NCI-H1436 treated with DMSO at 0.1 percent for 48 hours (cell line): Measurements from ENCODE around the gene ME3.
"Not testable (repeated sequence)": the region's sequence is repeated elsewhere in the genome, so short reads cannot be mapped to it uniquely, and the experiment has no call there.

Source experiments
- DNase-seq: peaks from one replicate; lab custom pipeline; 2025; lab: John Stamatoyannopoulos, UW

The ME3 gene

DNA sequence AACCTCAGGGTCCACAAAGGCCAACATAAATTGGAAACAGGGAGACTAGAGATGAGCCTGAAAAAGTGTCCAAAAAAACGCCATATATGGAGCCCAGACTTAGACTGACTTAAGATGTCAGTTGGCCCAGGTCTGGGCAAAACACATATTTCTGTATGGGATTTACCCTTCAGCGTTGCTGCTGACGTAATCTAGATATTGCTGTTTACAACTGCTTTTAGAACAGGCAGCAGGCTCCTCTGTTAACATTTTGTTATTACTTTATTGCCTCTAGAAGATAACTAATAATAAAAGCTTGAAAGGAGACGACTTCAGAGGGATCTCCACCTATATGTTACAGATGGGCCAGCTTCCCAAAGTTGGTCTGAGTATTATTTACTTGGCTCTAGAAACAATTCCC lies 8.7 kb downstream of the ME3 start:
- DNase-seq: no peak

DNA sequence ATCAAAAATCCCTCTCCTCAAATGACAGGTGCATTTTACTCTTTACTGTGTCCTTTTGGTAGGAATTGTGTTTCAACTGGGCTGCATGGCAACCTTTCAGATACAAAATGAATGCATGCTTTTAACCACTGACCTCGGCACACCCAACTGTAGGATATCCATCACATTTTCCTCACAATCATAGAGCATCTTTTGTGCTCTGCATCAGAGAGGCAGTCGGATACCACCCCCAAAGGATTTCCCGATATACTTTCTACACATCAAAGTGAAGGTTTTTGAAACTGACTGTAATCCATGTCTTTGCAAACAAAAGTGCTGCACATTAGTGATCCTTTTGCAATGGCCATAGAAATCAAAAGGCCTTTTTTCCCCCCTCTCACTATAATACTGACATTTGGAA lies 9.1 kb downstream of the ME3 start:
- DNase-seq: no peak

GRCh38 chr11:86660736-86661135 lies 11.7 kb downstream of the ME3 start:
- no peak for DNase-seq

- DNase-seq: no peak
Observed at GRCh38 chr11:86660088-86660487, 12.3 kb downstream of the ME3 start.

DNA sequence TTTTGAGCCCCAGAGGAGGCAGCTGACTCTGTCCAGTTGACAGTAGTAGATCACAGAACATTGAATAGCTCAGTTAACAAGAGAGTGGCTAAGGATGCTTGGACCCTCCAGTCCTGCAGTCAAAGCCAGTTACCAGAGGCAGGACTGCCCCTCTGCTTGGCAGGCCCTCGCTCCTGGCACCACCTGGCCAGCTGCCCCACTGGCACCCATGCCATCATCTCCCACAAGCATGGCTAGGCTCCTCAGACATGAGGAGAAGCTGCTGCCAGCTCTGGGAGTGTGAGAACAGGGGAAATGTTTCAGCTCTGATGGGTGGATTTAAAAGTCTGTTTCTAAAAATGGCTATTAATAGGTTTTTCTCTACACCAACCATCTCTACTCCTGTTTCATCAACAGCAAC lies 13.9 kb downstream of the ME3 start:
- no peak for DNase-seq

GRCh38 chr11:86645212-86645611 lies 27.2 kb downstream of the ME3 start:
- not testable (repeated sequence) for DNase-seq

DNA sequence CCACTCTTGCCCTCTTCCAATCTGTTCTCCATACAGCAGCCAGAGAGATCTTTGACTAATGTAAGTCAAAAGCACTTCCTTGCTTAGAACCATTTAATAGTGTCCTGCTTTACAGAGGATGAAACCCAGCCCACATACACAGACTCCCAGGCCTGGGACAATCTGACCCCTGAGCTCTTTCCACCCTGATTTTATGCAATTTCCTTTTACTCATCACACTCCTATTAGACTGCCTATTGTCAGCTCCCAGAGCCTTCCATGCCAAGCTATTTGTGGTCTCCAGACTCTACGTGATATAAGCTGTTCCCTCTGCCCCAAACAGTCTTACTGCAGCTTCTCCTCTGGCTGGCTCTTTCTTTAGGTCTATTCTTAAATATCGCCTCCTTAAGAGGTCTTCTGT lies 28.1 kb downstream of the ME3 start:
- DNase-seq: no peak

GRCh38 chr11:86641537-86642261 lies 30.7 kb downstream of the ME3 start:
- DNase-seq: no peak

GRCh38 chr11:86639137-86639536 lies 33.3 kb downstream of the ME3 start:
- no peak for DNase-seq

DNA sequence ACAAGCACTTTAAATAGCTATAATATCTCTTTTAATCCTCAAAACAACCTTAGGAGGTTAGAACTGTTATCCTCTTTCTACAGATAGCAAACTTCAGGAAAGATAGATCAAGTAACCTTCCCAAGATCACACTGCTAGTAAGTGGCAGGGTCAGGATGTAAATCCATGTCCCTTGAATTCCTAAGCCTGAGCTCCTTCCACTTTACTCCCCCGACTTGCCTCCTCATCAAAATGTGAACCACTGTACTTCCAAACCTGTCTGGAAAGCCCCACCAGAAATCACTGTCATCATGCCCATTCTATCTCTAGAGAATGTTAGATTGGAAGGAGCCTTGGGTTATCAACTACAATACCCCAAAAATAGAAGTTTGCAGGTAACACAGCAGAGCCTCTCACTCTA lies 33.7 kb downstream of the ME3 start:
- DNase-seq: no peak

GRCh38 chr11:86637988-86638387 lies 34.4 kb downstream of the ME3 start:
- no peak for DNase-seq

- DNase-seq: no peak
Observed at GRCh38 chr11:86636275-86636674, 36.1 kb downstream of the ME3 start.

GRCh38 chr11:86632499-86633269 lies 39.7 kb downstream of the ME3 start:
- DNase-seq: no peak

DNA sequence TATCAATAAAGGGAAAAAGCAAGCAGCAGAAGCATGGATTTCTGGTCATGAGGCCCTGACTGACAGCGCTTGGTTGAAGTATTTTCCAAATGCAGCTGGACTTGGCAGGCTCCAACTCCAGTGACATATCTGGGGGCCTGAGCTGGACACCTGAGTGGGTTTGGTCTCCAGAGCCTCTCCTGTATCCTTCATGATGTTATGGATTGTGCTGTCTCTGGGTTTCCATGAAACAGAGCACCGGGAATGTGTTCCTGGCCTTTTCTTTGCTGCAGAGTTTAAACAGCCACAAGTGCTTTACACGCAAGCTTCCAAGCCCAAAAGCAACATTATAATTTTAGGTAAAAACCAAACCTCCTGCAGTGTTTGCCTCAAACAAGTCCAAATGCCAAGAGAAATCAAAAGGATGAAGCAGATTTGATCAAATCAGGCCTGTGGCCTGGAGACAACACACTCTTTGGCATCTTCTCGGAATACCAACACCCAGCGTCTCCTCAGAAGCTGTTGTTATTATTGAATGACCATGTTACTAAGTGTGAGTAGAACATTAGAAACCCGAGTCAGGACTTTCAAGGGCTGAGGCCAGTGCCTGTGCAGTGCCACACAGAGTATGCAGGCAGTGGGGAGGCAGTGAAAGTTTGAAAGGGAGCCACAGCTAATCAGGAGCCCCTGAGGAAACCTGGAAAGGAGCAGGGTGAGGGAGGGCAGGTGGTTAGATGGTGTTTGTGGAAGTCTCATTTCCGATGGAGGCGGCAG lies 42.0 kb downstream of the ME3 start:
- no peak for DNase-seq

DNA sequence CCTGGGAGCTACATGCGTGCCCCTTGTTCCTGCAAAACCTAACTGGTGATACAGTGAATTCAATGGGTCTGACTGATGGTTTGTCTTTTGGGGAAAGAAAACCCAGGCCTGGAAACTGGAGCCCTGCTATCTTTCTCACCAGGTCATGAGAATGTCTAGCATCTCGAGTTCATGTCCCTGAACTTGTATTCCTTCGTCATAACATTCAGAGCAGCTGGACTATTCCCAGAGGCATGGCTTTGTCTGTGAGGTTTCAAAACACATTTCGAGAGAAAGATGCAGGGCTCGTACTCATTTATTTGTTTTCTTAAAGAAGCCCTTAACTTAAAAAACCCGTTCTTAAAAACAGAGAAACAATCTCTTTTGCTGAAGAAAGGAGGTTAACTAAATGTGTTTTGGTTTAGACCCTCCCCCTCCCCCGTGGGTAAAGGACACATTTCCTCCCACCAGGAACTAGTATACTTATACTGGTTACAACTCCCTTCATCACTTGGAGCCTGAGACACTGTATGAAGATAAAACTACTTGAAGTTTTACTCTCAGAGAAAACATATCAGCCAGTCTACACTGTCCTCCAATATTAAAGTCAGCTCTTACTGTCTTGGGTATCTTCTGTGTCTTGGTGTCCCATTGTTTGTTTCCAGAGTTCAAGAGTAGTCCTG lies 43.2 kb downstream of the ME3 start:
- no peak for DNase-seq

DNA sequence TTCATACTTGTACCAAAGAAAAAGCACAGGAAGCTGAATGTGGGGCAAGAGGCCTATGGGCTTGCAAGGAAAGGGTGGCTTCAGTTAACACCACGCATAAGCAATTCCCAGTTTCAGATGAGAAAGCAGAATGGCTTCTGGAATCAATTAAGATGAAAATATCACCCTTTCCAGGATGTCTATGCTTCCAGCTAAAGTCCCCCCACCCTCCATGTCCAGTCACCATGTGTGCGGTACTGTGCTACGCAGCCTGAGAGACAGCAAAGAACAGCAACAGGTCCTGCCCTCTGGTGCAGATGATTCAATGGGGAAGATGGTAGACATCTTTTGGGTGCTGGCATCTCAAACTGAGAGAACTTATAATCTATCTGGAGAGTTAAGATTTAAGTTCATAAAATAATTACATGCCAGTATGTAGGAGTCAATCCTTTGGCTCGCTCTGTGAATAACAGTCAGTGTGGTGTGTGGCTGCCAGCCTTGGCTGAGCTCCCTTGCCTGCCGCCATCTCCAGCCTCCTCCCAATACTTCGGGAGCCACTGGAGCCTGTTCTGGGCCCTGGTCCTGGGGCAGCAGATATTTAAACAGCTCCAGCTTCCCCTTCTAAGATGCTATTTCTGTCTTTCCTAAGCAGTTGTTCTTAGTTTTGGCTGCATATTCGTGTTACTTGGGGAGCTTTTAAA lies 44.5 kb downstream of the ME3 start:
- no peak for DNase-seq

DNA sequence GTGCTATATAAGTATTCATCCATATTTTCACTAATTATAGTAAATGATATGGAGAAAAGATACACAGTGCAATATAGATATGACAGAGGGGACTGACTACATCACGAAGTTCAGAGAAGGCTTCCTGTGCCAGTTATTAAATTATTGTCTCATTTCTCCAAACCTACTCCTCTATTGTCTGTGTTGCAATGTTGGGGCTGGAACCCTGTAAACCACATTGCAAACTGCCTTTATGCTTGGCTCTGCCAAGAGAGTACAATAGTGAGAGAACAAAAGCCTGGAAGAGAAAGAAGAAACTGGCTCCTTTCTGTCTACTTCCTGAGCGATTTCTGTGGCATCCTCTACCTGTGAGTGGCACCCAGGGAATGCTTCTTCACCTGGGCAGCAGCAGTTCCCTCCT lies 46.4 kb downstream of the ME3 start:
- no peak for DNase-seq

DNA sequence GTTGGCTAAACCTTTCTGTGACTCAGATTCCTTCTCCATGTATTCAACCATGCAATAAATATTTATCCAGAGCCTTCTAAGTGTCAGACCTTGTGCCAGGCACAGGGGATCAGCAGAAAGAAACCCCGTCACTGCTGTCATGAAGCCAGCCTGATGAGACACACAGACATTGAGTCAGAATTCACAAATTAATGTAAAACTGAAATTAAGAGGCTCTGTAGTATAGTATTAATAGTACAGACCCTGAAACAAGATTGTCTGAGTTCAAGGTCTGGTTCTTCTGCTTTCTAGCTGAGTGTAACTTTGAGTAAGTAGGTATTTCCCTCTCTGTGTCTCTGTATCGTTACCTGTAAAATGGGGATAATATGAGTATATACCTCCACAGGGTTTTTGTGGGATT lies 46.9 kb downstream of the ME3 start:
- no peak for DNase-seq

GRCh38 chr11:86624366-86624765 lies 48.0 kb downstream of the ME3 start:
- no peak for DNase-seq

DNA sequence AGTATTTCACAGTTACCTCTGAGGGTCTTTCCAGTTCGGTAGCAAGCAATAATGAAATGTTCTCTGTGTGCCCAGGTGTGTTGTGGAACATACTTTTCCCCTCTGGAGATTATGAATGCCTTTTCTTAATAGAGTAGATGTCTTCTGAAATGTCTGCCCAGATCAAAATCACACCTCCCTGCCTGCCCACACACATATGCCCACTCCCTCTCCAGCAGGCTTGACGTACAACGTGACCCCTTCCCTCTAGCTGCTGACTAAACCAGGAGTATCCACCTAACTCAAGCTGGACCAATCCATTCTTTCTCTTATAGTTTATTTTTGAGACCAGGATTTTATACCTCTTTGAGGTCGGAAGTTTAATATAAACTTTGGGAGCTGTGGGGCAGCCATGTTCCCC lies 48.7 kb downstream of the ME3 start:
- no peak for DNase-seq

DNA sequence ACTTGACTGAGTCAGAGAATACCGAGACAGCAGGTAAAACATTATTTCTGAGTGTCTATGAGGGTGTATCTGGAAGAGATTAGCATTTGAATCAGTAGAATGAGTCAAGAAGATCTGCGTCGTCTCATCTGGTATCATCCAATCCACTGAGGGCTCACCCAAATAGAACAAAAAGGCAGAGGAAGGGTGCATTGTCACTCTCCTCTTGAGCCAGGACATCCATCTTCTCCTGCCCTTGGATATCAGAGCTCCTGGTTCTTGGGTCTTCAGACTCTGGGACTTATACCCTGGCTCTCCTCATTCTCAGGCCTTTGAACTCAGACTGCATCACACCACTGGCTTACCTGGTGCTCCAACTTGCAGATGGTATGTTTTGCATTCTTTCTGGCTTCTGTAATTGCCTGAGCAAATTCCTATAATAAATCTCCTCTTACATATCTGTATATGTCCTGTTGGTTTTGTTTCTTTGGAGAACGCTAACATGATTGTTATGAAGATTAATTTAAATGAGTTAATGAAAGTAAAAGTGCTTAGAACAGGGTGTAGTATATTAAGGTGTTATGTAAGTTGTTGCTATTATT lies 49.3 kb downstream of the ME3 start:
- no peak for DNase-seq

DNA sequence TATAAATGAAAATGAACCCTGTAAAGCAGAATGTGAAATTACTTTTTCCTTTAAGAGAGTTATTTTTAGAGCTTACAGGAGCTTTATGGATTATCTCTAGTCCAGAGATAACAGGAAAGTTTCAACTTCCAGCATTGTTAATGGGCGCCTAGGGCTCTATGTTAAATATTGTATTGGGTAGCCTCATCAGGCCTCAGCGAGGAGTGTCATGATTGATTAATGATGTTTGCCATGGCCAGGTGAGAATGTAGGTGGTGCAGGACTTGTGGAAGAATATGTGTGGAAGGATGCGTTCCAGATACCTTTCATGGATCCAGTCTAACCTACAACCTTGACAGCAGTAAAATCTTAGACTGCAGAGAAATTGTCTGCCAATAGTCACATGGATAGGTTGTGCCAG lies 50.6 kb downstream of the ME3 start:
- DNase-seq: no peak
